ENCODE measurements around the gene SATB1. TPM values are rescaled to one million over a fixed set of nuclear protein-coding genes. Genes with fewer than 3 reads are reported as not detected.
"Not testable (repeated sequence)": the region's sequence is repeated elsewhere in the genome, so short reads cannot be mapped to it uniquely, and the experiment has no call there.

The SATB1 gene
- total RNA-seq, 1 experiment from 2014 or later = 28.7 TPM

- Histone ChIP-seq H3K4me1 (replicated peaks; ENCODE audit: insufficient read depth) (no peaks in the 10 kb centered on the region), H3K4me2 (no peak overlapping the region), H3K9me3 (ENCODE audit: insufficient read depth, low read depth) (no peaks in the 10 kb centered on the region), H2AFZ (no peak overlapping the region), H3F3A (ENCODE audit: insufficient read depth, low read depth) (no peaks in the 10 kb centered on the region), H3K79me2 (ENCODE audit: low read depth) (no peaks in the 10 kb centered on the region), H4K20me1 (ENCODE audit: insufficient read depth) (no peaks in the 10 kb centered on the region), H3K27me3 (ENCODE audit: insufficient read depth, low read depth) (no peaks in the 10 kb centered on the region), H3K36me3 (ENCODE audit: low read depth) (no peaks in the 10 kb centered on the region), H3K4me3 (no peak overlapping the region), H3K27ac (no peak overlapping the region), H3K9me2 (ENCODE audit: insufficient read depth) (0 out of 2 replicates have a peak, but pooled peaks cover 4% of the 10 kb centered on the region)
- intact Hi-C loops (cut with micrococcal nuclease; ENCODE audit: unreplicated experiment) = no loop called here
- no TSS peak for BruUV-seq (replicated peaks)
- DNase-seq = no peak
- ChIA-PET POLR2A (ENCODE audit: unreplicated experiment) (no interaction called here), CTCF (no interaction called here)
- TF ChIP-seq CTCF (conservative IDR thresholded peaks at IDR 0.05) = no peak
- TF ChIP-seq EZH2 (IDR thresholded peaks at IDR 0.05; ENCODE audit: low read depth) = no peak
These were observed 86.2 kb downstream of the SATB1 start for GRCh38 chr3:18338827-18339514.

GRCh38 chr3:18337231-18337630 lies 87.9 kb downstream of the SATB1 start:
- DNase-seq = no peak
- no peaks in the 10 kb centered on the region for H3F3A ChIP-seq (ENCODE audit: insufficient read depth, low read depth)
- BruUV-seq (replicated peaks) = no TSS peak
- no peak for TF ChIP-seq EZH2 (IDR thresholded peaks at IDR 0.05; ENCODE audit: low read depth)
- no peak for TF ChIP-seq CTCF (conservative IDR thresholded peaks at IDR 0.05)
- H3K36me3 ChIP-seq (ENCODE audit: low read depth) = no peaks in the 10 kb centered on the region
- intact Hi-C loops (cut with micrococcal nuclease; ENCODE audit: unreplicated experiment) = no loop called here
- H3K9me2 ChIP-seq (ENCODE audit: insufficient read depth) = 0 out of 2 replicates have a peak, but pooled peaks cover 4% of the 10 kb centered on the region
- no peak overlapping the region for H3K4me3 ChIP-seq
- H3K4me2 ChIP-seq = no peak overlapping the region
- H2AFZ ChIP-seq = no peak overlapping the region
- H3K79me2 ChIP-seq (ENCODE audit: low read depth) = no peaks in the 10 kb centered on the region
- H3K4me1 ChIP-seq (replicated peaks; ENCODE audit: insufficient read depth) = no peaks in the 10 kb centered on the region
- H4K20me1 ChIP-seq (ENCODE audit: insufficient read depth) = no peaks in the 10 kb centered on the region
- ChIA-PET POLR2A (ENCODE audit: unreplicated experiment) (no interaction called here), CTCF (no interaction called here)
- H3K27me3 ChIP-seq (ENCODE audit: insufficient read depth, low read depth) = no peaks in the 10 kb centered on the region
- H3K27ac ChIP-seq = no peak overlapping the region
- H3K9me3 ChIP-seq (ENCODE audit: insufficient read depth, low read depth) = 0 out of 2 replicates have a peak, but pooled peaks cover 5% of the 10 kb centered on the region

- no peak for DNase-seq
- Histone ChIP-seq H2AFZ (peak overlapping the region; percentile 15; the same call in 1 of the 2 replicates), H3K27me3 (ENCODE audit: insufficient read depth, low read depth) (no peaks in the 10 kb centered on the region), H3K9me2 (ENCODE audit: insufficient read depth) (0 out of 2 replicates have a peak, but pooled peaks cover 4% of the 10 kb centered on the region), H3K4me2 (no peak overlapping the region), H3F3A (ENCODE audit: insufficient read depth, low read depth) (peaks cover 7% of the 10 kb centered on the region; the same call in 1 of the 2 replicates), H3K9me3 (ENCODE audit: insufficient read depth, low read depth) (0 out of 2 replicates have a peak, but pooled peaks cover 5% of the 10 kb centered on the region), H3K79me2 (ENCODE audit: low read depth) (no peaks in the 10 kb centered on the region), H3K36me3 (ENCODE audit: low read depth) (no peaks in the 10 kb centered on the region), H3K4me1 (replicated peaks; ENCODE audit: insufficient read depth) (peaks cover 8% of the 10 kb centered on the region; the same call in 1 of the 2 replicates), H3K4me3 (no peak overlapping the region), H4K20me1 (ENCODE audit: insufficient read depth) (no peaks in the 10 kb centered on the region), H3K27ac (no peak overlapping the region)
- no TSS peak for BruUV-seq (replicated peaks)
- intact Hi-C loops (cut with micrococcal nuclease; ENCODE audit: unreplicated experiment) = no loop called here
- ChIA-PET CTCF (no interaction called here), POLR2A (ENCODE audit: unreplicated experiment) (no interaction called here)
- TF ChIP-seq CTCF (conservative IDR thresholded peaks at IDR 0.05) (no peak), EZH2 (IDR thresholded peaks at IDR 0.05; ENCODE audit: low read depth) (no peak)
These were observed 90.1 kb downstream of the SATB1 start for GRCh38 chr3:18334837-18335601.

- H3K4me1 ChIP-seq (replicated peaks; ENCODE audit: insufficient read depth); H3F3A ChIP-seq (ENCODE audit: insufficient read depth, low read depth); H4K20me1 ChIP-seq (ENCODE audit: insufficient read depth); H3K9me2 ChIP-seq (ENCODE audit: insufficient read depth); BruUV-seq (replicated peaks); H3K27me3 ChIP-seq (ENCODE audit: insufficient read depth, low read depth); intact Hi-C loops (cut with micrococcal nuclease; ENCODE audit: unreplicated experiment); H3K9me3 ChIP-seq (ENCODE audit: insufficient read depth, low read depth); H3K36me3 ChIP-seq (ENCODE audit: low read depth); H3K27ac ChIP-seq; CTCF ChIA-PET; H3K79me2 ChIP-seq (ENCODE audit: low read depth): not testable (repeated sequence)
- Histone ChIP-seq H3K4me3 (peak overlapping the region; percentile 71), H3K4me2 (peak overlapping the region; percentile 62), H2AFZ (peak overlapping the region; percentile 94)
- peak in 1 of 2 experiments; percentile 44 for DNase-seq
- POLR2A ChIA-PET (ENCODE audit: unreplicated experiment) = interaction anchor here (0.6 kb wide), 1 partner anchor 21 kb away, joined by 3 read pairs; no protein-coding TSS in a partner anchor
These were observed 94.2 kb downstream of the SATB1 start for GRCh38 chr3:18330772-18331441.

Measured in PC-9 (cell line).